HG03521 (cell line): ENCODE data around the gene MRTFA.
"Not testable (repeated sequence)": the region's sequence is repeated elsewhere in the genome, so short reads cannot be mapped to it uniquely, and the experiment has no call there.

Experiments
- ATAC-seq: cut with Tn5 transposase; IDR thresholded peaks from one replicate; pipeline ENCODE4 v1.9.1; 2021; ENCODE audit warnings: mild to moderate bottlenecking, moderate library complexity; ENCODE audit not compliant: unreplicated experiment

MRTFA gene

GRCh38 chr22:40560551-40560950 lies 76.0 kb downstream of the MRTFA start:
- ATAC-seq, result no peak

- no peak for ATAC-seq
These were observed 78.5 kb downstream of the MRTFA start for GRCh38 chr22:40557972-40558371.

- no peak for ATAC-seq
These were observed 79.9 kb downstream of the MRTFA start for GRCh38 chr22:40556641-40557040.

- not testable (repeated sequence) for ATAC-seq
These were observed 82.5 kb downstream of the MRTFA start for GRCh38 chr22:40554023-40554422.

GRCh38 chr22:40553014-40553554 lies 83.4 kb downstream of the MRTFA start:
- ATAC-seq, result no peak

- no peak for ATAC-seq
These were observed 84.4 kb downstream of the MRTFA start for GRCh38 chr22:40552070-40552469.

GRCh38 chr22:40547729-40548143 lies 88.8 kb downstream of the MRTFA start:
- ATAC-seq, result no peak

GRCh38 chr22:40544758-40545157 lies 91.8 kb downstream of the MRTFA start:
- ATAC-seq, result no peak

GRCh38 chr22:40542821-40543540 lies 93.5 kb downstream of the MRTFA start:
- no peak for ATAC-seq

- ATAC-seq, result no peak
These were observed 95.2 kb downstream of the MRTFA start for GRCh38 chr22:40541300-40541699.

GRCh38 chr22:40540265-40540664 lies 96.3 kb downstream of the MRTFA start:
- ATAC-seq, result no peak

- ATAC-seq, result not testable (repeated sequence)
These were observed 100.4 kb downstream of the MRTFA start for GRCh38 chr22:40536149-40536548.

- no peak for ATAC-seq
These were observed 100.9 kb downstream of the MRTFA start for GRCh38 chr22:40535642-40536041.

GRCh38 chr22:40535189-40535512 lies 101.4 kb downstream of the MRTFA start:
- no peak for ATAC-seq

- ATAC-seq, result no peak
These were observed 101.9 kb downstream of the MRTFA start for GRCh38 chr22:40534379-40535188.

GRCh38 chr22:40533712-40534378 lies 102.7 kb downstream of the MRTFA start:
- ATAC-seq, result no peak

GRCh38 chr22:40531951-40532900 lies 104.3 kb downstream of the MRTFA start:
- ATAC-seq, result no peak

- not testable (repeated sequence) for ATAC-seq
These were observed 106.1 kb downstream of the MRTFA start for GRCh38 chr22:40530391-40530790.

- ATAC-seq, result no peak
These were observed 106.7 kb downstream of the MRTFA start for GRCh38 chr22:40529821-40530220.

- ATAC-seq, result no peak
These were observed 109.6 kb downstream of the MRTFA start for GRCh38 chr22:40526960-40527359.
